GM12801 (cell line): ENCODE results near the gene RSRC1.

Source experiments
- TF ChIP-seq, protein P1 (sequence below): IDR thresholded peaks from one replicate; pipeline ENCODE4 v1.5.1; 2011; ENCODE audit warnings: control low read depth; ENCODE audit not compliant: insufficient read length; ENCODE audit errors: extremely low read depth

The RSRC1 gene

GRCh38 chr3:158519776-158520175 lies 409.9 kb downstream of the RSRC1 start:
- TF ChIP-seq, protein P1, sequence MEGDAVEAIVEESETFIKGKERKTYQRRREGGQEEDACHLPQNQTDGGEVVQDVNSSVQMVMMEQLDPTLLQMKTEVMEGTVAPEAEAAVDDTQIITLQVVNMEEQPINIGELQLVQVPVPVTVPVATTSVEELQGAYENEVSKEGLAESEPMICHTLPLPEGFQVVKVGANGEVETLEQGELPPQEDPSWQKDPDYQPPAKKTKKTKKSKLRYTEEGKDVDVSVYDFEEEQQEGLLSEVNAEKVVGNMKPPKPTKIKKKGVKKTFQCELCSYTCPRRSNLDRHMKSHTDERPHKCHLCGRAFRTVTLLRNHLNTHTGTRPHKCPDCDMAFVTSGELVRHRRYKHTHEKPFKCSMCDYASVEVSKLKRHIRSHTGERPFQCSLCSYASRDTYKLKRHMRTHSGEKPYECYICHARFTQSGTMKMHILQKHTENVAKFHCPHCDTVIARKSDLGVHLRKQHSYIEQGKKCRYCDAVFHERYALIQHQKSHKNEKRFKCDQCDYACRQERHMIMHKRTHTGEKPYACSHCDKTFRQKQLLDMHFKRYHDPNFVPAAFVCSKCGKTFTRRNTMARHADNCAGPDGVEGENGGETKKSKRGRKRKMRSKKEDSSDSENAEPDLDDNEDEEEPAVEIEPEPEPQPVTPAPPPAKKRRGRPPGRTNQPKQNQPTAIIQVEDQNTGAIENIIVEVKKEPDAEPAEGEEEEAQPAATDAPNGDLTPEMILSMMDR = no peak

DNA sequence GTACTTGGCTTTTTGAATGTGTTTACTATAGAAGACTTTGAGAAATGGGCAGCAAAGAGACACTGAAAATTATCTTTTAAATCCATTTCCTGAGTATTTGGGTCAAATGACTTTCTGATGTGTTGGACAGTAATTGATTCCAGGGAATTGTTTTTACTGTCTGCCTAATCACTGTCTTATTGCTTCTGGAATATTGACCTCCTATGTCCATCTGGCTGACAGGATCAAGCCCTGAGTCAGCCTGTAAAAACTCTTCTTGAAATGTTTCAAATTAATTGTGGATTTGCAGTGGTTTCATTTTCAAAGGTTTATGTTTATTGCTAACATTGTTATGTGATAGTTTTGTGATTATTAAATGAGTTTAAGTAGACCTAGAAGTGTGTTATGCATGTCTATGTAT lies 410.5 kb downstream of the RSRC1 start:
- TF ChIP-seq, protein P1 = no peak

DNA sequence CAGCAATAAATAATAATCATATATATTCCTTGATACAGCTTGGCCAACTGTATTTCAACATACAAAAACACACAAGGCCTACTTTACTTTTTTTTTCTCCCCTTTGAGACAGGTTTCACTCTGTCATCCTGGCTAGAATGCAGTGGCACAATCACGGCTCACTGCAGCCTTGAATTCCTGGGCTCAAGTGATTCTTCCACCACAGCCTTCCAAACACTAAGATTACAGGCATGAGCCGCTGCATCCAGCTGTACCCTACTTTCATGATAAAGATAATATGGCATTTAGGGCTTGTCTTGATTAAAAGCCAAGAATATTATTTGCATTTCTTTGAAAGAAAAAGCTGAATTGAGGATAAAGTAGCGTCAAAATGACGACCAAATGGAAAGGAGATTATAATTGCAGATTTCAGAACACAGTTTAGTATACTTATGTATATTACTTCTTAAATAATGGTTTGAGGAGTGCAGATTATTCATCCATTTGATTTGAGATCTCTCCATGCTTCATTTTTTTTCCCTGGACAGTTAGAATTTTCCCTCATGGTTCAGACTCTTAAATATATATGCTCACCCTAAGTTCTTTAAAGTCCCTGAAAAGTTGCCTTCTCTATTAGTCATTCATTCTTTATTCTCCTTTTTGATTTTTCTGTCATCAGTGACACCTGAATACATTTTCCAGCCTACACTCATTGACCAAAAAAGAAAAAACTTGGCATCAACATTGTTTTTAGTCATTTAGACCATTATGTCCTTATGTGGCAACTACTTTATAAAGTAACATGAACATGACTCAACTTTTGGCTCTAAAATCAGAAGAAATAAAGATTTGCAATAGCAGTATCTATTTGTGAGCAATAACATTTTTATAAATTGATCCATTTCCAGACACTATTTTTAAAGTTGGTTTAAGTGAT lies 412.6 kb downstream of the RSRC1 start:
- TF ChIP-seq, protein P1 = no peak

DNA sequence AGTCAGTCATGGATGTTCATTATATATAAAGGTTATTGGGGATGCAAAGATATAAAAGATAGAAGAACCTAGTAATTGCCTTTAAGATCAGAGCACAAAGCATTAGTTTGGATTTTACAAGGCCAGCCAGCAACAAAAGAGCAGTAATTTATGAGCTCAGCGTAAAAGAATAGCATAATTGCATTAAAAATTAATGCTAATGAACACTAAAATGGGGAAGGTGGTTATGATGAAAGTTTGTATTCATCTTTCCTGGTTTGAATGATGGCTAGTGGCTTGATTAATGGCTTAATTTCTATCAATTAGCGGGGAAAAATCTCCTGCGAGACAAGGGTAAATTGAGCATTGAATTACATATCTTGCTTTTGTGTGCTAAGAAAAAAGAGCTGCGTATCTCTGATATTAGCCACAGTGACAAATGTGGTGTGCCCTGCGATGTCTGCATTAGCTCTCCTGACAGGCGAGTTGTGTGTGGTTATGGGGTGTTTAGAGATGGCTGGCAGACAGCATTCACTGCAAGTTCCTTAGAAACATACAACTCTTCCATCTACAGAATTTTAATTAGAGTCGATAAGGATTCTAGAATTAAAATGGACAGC lies 418.3 kb downstream of the RSRC1 start:
- TF ChIP-seq, protein P1 = no peak

- TF ChIP-seq, protein P1 = no peak
Observed at GRCh38 chr3:158531334-158531733, 421.4 kb downstream of the RSRC1 start.

DNA sequence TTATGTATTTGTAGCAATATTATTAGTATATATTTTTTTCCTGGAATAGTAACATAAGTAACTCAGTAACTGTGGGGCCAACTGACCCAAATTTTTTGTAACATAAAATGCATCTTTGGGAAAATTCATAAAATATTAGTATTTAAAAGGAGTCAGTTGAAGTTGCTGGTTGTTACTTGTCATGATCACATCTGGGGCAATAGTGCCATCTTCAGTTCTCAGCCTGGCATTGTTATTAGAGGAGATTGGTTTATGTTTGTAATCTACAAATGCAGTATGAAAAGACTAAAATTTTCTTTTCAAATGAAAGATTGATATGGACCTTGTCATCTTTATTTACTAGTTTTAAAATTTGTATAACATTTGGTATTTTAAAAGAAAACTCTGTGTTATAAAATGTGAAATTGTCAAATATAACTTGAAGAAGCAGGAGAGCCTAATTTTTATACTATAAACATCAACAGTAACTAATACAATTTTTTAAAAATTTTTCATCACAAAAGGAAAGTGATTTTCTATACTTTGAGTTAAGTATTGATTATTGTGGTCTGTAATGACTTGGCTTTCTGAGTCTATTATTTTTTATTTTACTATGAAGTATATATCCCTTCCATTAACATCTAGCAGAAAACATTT lies 422.3 kb downstream of the RSRC1 start:
- TF ChIP-seq, protein P1 = no peak

GRCh38 chr3:158535918-158536317 lies 426.0 kb downstream of the RSRC1 start:
- TF ChIP-seq, protein P1 = no peak
